Measurements from ENCODE around the gene HDHD3. TPM values are rescaled to one million over a fixed set of nuclear protein-coding genes. Genes with fewer than 3 reads are reported as not detected.

The HDHD3 gene
- polyA plus RNA-seq, 4 donors = 96.9 to 370 (median 210) TPM

DNA sequence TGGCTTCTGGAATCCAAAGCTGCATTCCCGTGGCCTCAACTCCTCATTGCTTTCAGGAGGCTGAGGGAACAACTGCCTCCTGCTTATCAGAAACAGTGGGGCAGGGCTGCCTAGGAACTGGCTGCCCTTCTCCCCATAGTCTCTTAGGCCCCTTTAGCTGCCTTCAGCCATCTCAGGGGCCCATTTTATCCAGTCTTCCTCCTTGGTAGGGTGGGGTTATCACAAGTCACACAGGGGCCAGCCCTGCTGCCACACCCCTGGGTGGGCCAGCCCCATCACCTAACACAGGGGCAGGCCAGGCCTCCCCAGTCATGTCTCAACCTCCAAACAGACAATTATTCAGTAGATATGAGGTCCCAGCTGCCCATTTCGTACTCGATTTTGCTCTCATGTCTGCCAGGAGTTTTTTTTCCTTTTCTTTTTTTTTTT lies 20.4 kb upstream of the HDHD3 start:
- Histone ChIP-seq H3K27ac (ENCODE audit: low read depth in 1 of 3, low read length in 2 of 3) (peak overlapping the region in 1 of 3 donors; percentile 68), H3K36me3 (ENCODE audit: control insufficient read depth in 3 of 3, insufficient read depth in 2 of 3, low read depth in 1 of 3, low read length in 3 of 3) (peaks cover 0 to 38% (median 2%) of the 10 kb centered on the region in 3 donors), H3K4me3 (ENCODE audit: low read depth in 1 of 3, low read length in 3 of 3) (no peak overlapping the region), H3K27me3 (ENCODE audit: control insufficient read depth in 3 of 3, insufficient read depth in 3 of 3, low read length in 3 of 3) (no peaks in the 10 kb centered on the region), H3K4me1 (ENCODE audit: control insufficient read depth in 3 of 3, insufficient read depth in 2 of 3, low read depth in 1 of 3, low read length in 2 of 3) (peaks cover 7 to 42% (median 13%) of the 10 kb centered on the region in 3 donors), H3K9me3 (ENCODE audit: control insufficient read depth in 2 of 2, insufficient read depth in 1 of 2, low read depth in 1 of 2, low read length in 1 of 2) (no peaks in the 10 kb centered on the region)
- 35 to 58% (median 52%) methylated on average over 3 of the region's 3 CpGs for WGBS, 3 donors
- FAIRE-seq = no peak
- peak in 1 of 2 donors; percentile 63 for DNase-seq

GRCh38 chr9:113395000-113395861 lies 18.4 kb upstream of the HDHD3 start:
- no peak overlapping the region for H3K4me3 ChIP-seq (ENCODE audit: low read depth in 1 of 3, low read length in 3 of 3)
- FAIRE-seq (no peak), DNase-seq (peak; percentile 44 to 63)
- H3K9me3 ChIP-seq (ENCODE audit: control insufficient read depth in 2 of 2, insufficient read depth in 1 of 2, low read depth in 1 of 2, low read length in 1 of 2) = no peaks in the 10 kb centered on the region
- no peaks in the 10 kb centered on the region for H3K27me3 ChIP-seq (ENCODE audit: control insufficient read depth in 3 of 3, insufficient read depth in 3 of 3, low read length in 3 of 3)
- WGBS, 3 donors = 86 to 90% (median 89%) methylated on average over 9 of the region's 9 CpGs
- H3K36me3 ChIP-seq (ENCODE audit: control insufficient read depth in 3 of 3, insufficient read depth in 2 of 3, low read depth in 1 of 3, low read length in 3 of 3) = peaks cover 0 to 58% (median 3%) of the 10 kb centered on the region in 3 donors
- peaks cover 4 to 34% (median 13%) of the 10 kb centered on the region in 3 donors for H3K4me1 ChIP-seq (ENCODE audit: control insufficient read depth in 3 of 3, insufficient read depth in 2 of 3, low read depth in 1 of 3, low read length in 2 of 3)
- H3K27ac ChIP-seq (ENCODE audit: low read depth in 1 of 3, low read length in 2 of 3) = peak overlapping the region in 2 of 3 donors; percentile 15 to 37

- H3K36me3 ChIP-seq (ENCODE audit: control insufficient read depth in 3 of 3, insufficient read depth in 2 of 3, low read depth in 1 of 3, low read length in 3 of 3) = peaks cover 0 to 69% (median 6%) of the 10 kb centered on the region in 3 donors
- FAIRE-seq (no peak), DNase-seq (no peak)
- no peak overlapping the region for H3K4me3 ChIP-seq (ENCODE audit: low read depth in 1 of 3, low read length in 3 of 3)
- H3K27ac ChIP-seq (ENCODE audit: low read depth in 1 of 3, low read length in 2 of 3) = no peak overlapping the region
- H3K4me1 ChIP-seq (ENCODE audit: control insufficient read depth in 3 of 3, insufficient read depth in 2 of 3, low read depth in 1 of 3, low read length in 2 of 3) = peaks cover 4 to 41% (median 8%) of the 10 kb centered on the region in 3 donors
- no peaks in the 10 kb centered on the region for H3K27me3 ChIP-seq (ENCODE audit: control insufficient read depth in 3 of 3, insufficient read depth in 3 of 3, low read length in 3 of 3)
- WGBS, 3 donors = 93 to 95% (median 93%) methylated on average over 7 of the region's 7 CpGs
- H3K9me3 ChIP-seq (ENCODE audit: control insufficient read depth in 2 of 2, insufficient read depth in 1 of 2, low read depth in 1 of 2, low read length in 1 of 2) = no peaks in the 10 kb centered on the region
Observed at GRCh38 chr9:113393281-113393680, 16.5 kb upstream of the HDHD3 start.

GRCh38 chr9:113391917-113392316 lies 15.1 kb upstream of the HDHD3 start:
- DNase-seq (no peak), FAIRE-seq (no peak)
- no peaks in the 10 kb centered on the region for H3K27me3 ChIP-seq (ENCODE audit: control insufficient read depth in 3 of 3, insufficient read depth in 3 of 3, low read length in 3 of 3)
- peaks cover 0 to 76% (median 8%) of the 10 kb centered on the region in 3 donors for H3K36me3 ChIP-seq (ENCODE audit: control insufficient read depth in 3 of 3, insufficient read depth in 2 of 3, low read depth in 1 of 3, low read length in 3 of 3)
- 91 to 96% (median 95%) methylated on average over 7 of the region's 7 CpGs for WGBS, 3 donors
- H3K4me1 ChIP-seq (ENCODE audit: control insufficient read depth in 3 of 3, insufficient read depth in 2 of 3, low read depth in 1 of 3, low read length in 2 of 3) = peaks cover 0 to 39% (median 6%) of the 10 kb centered on the region in 3 donors
- H3K27ac ChIP-seq (ENCODE audit: low read depth in 1 of 3, low read length in 2 of 3) = no peak overlapping the region
- no peaks in the 10 kb centered on the region for H3K9me3 ChIP-seq (ENCODE audit: control insufficient read depth in 2 of 2, insufficient read depth in 1 of 2, low read depth in 1 of 2, low read length in 1 of 2)
- H3K4me3 ChIP-seq (ENCODE audit: low read depth in 1 of 3, low read length in 3 of 3) = no peak overlapping the region

DNA sequence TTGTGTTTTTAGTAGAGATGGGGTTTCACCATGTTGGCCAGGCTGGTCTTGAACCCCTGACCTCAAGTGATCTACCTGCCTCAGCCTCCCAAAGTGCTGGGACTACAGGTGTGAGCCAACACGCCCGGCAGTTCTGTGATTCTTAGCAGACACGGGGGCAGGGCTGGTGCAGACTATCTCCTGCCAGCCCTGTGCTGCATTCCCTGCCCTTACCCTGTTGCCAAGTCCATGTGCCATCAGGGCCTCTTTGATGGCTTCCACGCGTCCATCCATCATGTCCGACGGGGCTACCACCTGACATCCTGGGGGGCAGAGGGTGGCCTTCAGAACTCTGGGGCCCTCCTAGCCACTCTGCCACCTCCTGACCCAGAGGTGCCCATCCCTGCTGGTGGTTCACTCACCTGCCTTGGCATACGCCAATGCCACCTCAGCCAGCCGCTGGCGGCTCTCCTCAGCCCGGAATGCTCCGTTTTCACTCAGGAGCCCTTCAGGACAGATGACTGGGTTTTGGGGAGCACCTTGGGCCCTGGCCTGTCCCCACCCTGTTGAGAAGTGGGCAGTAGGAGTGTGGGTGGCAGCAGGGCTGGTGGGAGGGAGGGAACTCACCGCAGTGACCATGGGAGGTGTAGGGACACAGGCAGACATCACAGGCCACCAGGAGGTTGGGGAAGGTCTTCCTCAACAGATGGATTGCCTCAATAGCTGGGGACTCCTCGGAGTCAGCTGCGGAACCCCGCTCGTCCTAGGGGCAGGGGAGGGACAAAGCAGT lies 13.6 kb upstream of the HDHD3 start:
- H3K4me1 ChIP-seq (ENCODE audit: control insufficient read depth in 3 of 3, insufficient read depth in 2 of 3, low read depth in 1 of 3, low read length in 2 of 3) = peaks cover 5 to 41% (median 7%) of the 10 kb centered on the region in 3 donors
- peaks cover 0 to 79% (median 8%) of the 10 kb centered on the region in 3 donors for H3K36me3 ChIP-seq (ENCODE audit: control insufficient read depth in 3 of 3, insufficient read depth in 2 of 3, low read depth in 1 of 3, low read length in 3 of 3)
- FAIRE-seq (no peak), DNase-seq (no peak)
- no peaks in the 10 kb centered on the region for H3K27me3 ChIP-seq (ENCODE audit: control insufficient read depth in 3 of 3, insufficient read depth in 3 of 3, low read length in 3 of 3)
- WGBS, 3 donors = 88 to 92% (median 89%) methylated on average over 17 of the region's 17 CpGs
- no peaks in the 10 kb centered on the region for H3K9me3 ChIP-seq (ENCODE audit: control insufficient read depth in 2 of 2, insufficient read depth in 1 of 2, low read depth in 1 of 2, low read length in 1 of 2)
- H3K4me3 ChIP-seq (ENCODE audit: low read depth in 1 of 3, low read length in 3 of 3) = no peak overlapping the region
- H3K27ac ChIP-seq (ENCODE audit: low read depth in 1 of 3, low read length in 2 of 3) = no peak overlapping the region

DNA sequence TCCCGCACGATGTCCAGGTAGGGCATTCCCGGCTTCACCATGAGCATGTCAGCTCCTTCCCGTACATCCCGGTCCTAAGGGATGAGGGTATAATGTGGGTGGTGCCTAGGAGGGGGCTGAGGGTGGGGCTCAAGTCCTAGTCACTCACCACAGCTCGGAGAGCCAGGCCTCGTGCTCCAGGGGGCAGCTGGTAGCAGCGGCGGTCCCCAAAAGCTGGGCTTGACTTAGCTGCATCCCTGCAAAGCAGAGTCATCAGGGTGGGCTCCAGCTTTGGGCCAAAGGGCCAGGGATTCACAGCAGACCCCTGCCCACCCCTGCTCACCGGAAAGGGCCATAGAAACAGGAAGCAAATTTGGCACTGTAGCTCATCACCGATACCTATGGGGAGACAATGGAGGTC lies 12.7 kb upstream of the HDHD3 start:
- peaks cover 0 to 76% (median 8%) of the 10 kb centered on the region in 3 donors for H3K36me3 ChIP-seq (ENCODE audit: control insufficient read depth in 3 of 3, insufficient read depth in 2 of 3, low read depth in 1 of 3, low read length in 3 of 3)

DNA sequence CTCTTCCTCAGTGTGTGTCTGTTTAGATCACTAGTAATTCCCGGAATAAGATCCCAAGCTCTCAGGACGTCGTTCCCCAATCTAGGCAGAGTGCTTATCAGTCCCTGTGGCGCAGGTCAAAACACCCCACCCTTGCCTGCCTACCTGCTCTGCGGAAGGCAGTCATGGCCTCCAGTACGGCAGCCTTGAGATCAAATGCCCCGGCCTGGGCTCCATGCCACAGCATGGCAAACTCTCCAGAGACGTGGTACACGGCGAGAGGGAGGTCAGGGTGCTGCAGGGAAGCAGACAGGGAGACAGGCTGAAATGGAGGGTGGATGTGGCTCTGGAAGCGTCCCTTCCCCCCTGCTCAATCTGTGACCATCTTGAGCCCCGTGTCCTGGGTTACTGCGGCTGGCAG lies 12.0 kb upstream of the HDHD3 start:
- H3K4me3 ChIP-seq (ENCODE audit: low read depth in 1 of 3, low read length in 3 of 3) = no peak overlapping the region
- H3K27ac ChIP-seq (ENCODE audit: low read depth in 1 of 3, low read length in 2 of 3) = peak overlapping the region; percentile 62 to 77 (median 63)
- H3K4me1 ChIP-seq (ENCODE audit: control insufficient read depth in 3 of 3, insufficient read depth in 2 of 3, low read depth in 1 of 3, low read length in 2 of 3) = peaks cover 5 to 40% (median 7%) of the 10 kb centered on the region in 3 donors
- no peaks in the 10 kb centered on the region for H3K9me3 ChIP-seq (ENCODE audit: control insufficient read depth in 2 of 2, insufficient read depth in 1 of 2, low read depth in 1 of 2, low read length in 1 of 2)
- WGBS, 3 donors = 24 to 67% (median 24%) methylated on average over 13 of the region's 13 CpGs
- peaks cover 0 to 72% (median 8%) of the 10 kb centered on the region in 3 donors for H3K36me3 ChIP-seq (ENCODE audit: control insufficient read depth in 3 of 3, insufficient read depth in 2 of 3, low read depth in 1 of 3, low read length in 3 of 3)
- DNase-seq (peak; percentile 53 to 88), FAIRE-seq (no peak)
- no peaks in the 10 kb centered on the region for H3K27me3 ChIP-seq (ENCODE audit: control insufficient read depth in 3 of 3, insufficient read depth in 3 of 3, low read length in 3 of 3)

More for the DNA sequence above, 12.7 kb upstream of the HDHD3 start:
- 64 to 84% (median 75%) methylated on average over 11 of the region's 11 CpGs for WGBS, 3 donors
- DNase-seq = no peak
- H3K4me1 ChIP-seq (ENCODE audit: control insufficient read depth in 3 of 3, insufficient read depth in 2 of 3, low read depth in 1 of 3, low read length in 2 of 3) = peaks cover 5 to 40% (median 7%) of the 10 kb centered on the region in 3 donors
- H3K9me3 ChIP-seq (ENCODE audit: control insufficient read depth in 2 of 2, insufficient read depth in 1 of 2, low read depth in 1 of 2, low read length in 1 of 2) = no peaks in the 10 kb centered on the region
- no peak for FAIRE-seq
- H3K27ac ChIP-seq (ENCODE audit: low read depth in 1 of 3, low read length in 2 of 3) = peak overlapping the region in 2 of 3 donors; percentile 63 to 77
- H3K4me3 ChIP-seq (ENCODE audit: low read depth in 1 of 3, low read length in 3 of 3) = no peak overlapping the region
- H3K27me3 ChIP-seq (ENCODE audit: control insufficient read depth in 3 of 3, insufficient read depth in 3 of 3, low read length in 3 of 3) = no peaks in the 10 kb centered on the region

GRCh38 chr9:113387560-113388230 lies 10.9 kb upstream of the HDHD3 start:
- WGBS, 3 donors = 8 to 55% (median 26%) methylated on average over 9 of the region's 9 CpGs
- no peak for FAIRE-seq
- no peak overlapping the region for H3K4me3 ChIP-seq (ENCODE audit: low read depth in 1 of 3, low read length in 3 of 3)
- H3K27ac ChIP-seq (ENCODE audit: low read depth in 1 of 3, low read length in 2 of 3) = peak overlapping the region; percentile 71 to 77 (median 71)
- no peaks in the 10 kb centered on the region for H3K27me3 ChIP-seq (ENCODE audit: control insufficient read depth in 3 of 3, insufficient read depth in 3 of 3, low read length in 3 of 3)
- H3K36me3 ChIP-seq (ENCODE audit: control insufficient read depth in 3 of 3, insufficient read depth in 2 of 3, low read depth in 1 of 3, low read length in 3 of 3) = peaks cover 0 to 62% (median 8%) of the 10 kb centered on the region in 3 donors
- peak; percentile 88 to 96 for DNase-seq
- H3K4me1 ChIP-seq (ENCODE audit: control insufficient read depth in 3 of 3, insufficient read depth in 2 of 3, low read depth in 1 of 3, low read length in 2 of 3) = peaks cover 5 to 50% (median 7%) of the 10 kb centered on the region in 3 donors
- no peaks in the 10 kb centered on the region for H3K9me3 ChIP-seq (ENCODE audit: control insufficient read depth in 2 of 2, insufficient read depth in 1 of 2, low read depth in 1 of 2, low read length in 1 of 2)
